ENCODE measurements around the gene TBL1X. TPM values are rescaled to one million over a fixed set of nuclear protein-coding genes. Genes with fewer than 3 reads are reported as not detected.

The TBL1X gene
- total and polyA plus RNA-seq, 2 donors (not counting 3 experiments of a cell fraction or from before 2014, with no cell fraction given), result 8.7 to 25.3 TPM

- TF ChIP-seq FOS (IDR thresholded peaks at IDR 0.05; ENCODE audit: borderline replicate concordance, insufficient read depth, low read length) (no peak), POLR2AphosphoS5 (IDR thresholded peaks at IDR 0.05; ENCODE audit: insufficient read depth, low read depth, low read length) (no peak), CTCF (IDR thresholded peaks at IDR 0.05; ENCODE audit: extremely low read depth in 1 of 2, insufficient read depth in 1 of 2, low read depth in 1 of 2, low read length in 2 of 2) (no peak), EZH2 (IDR thresholded peaks at IDR 0.05; ENCODE audit: borderline replicate concordance, low read depth, low read length, severe bottlenecking) (no peak), GATA2 (IDR thresholded peaks at IDR 0.05; ENCODE audit: insufficient read depth, insufficient read length, low read depth, low read length) (no peak), MAX (IDR thresholded peaks at IDR 0.05; ENCODE audit: insufficient read depth, insufficient read length) (no peak), POLR2A (IDR thresholded peaks at IDR 0.05; ENCODE audit: low read depth, low read length) (no peak), MYC (IDR thresholded peaks at IDR 0.05; ENCODE audit: low read depth, low read length) (no peak), JUN (IDR thresholded peaks at IDR 0.05; ENCODE audit: borderline replicate concordance, insufficient read depth, insufficient read length, low read depth) (no peak)
- H3K27me3 ChIP-seq (ENCODE audit: control insufficient read depth in 2 of 2, insufficient read depth in 2 of 2, low read length in 2 of 2), result no peaks in the 10 kb centered on the region
- H3K9me3 ChIP-seq (replicated peaks; ENCODE audit: control insufficient read depth, insufficient read depth, low read length), result no peaks in the 10 kb centered on the region
- H3K79me2 ChIP-seq (ENCODE audit: control insufficient read depth, insufficient read depth, low read length), result no peaks in the 10 kb centered on the region
- POLR2A ChIA-PET, result no interaction called here
- H3K4me3 ChIP-seq (replicated peaks in 1 of 3; ENCODE audit: insufficient read depth in 1 of 3, low read depth in 1 of 3, low read length in 3 of 3), result no peak overlapping the region
- CTCF ChIA-PET, result no interaction called here
- no TSS peak for BruUV-seq (replicated peaks)
- DNase-seq (ENCODE audit: low read depth, low spot score) (no peak), FAIRE-seq (no peak)
- no peak overlapping the region for H3K9ac ChIP-seq (replicated peaks; ENCODE audit: extremely low read depth, insufficient read depth, low read length)
- intact Hi-C loops (cut with micrococcal nuclease) (no loop called here), dilution Hi-C loops (cut with MboI; ENCODE audit: extremely low pct_ligation_motif_present, low sequenced_read_pairs) (no loop called here)
- no peak overlapping the region for H2AFZ ChIP-seq (ENCODE audit: low read depth, low read length)
- no peaks in the 10 kb centered on the region for H3K36me3 ChIP-seq (ENCODE audit: control insufficient read depth in 2 of 2, extremely low read depth in 1 of 2, insufficient read depth in 2 of 2, low read length in 2 of 2)
- H3K4me2 ChIP-seq (ENCODE audit: insufficient read depth, low read length), result no peak overlapping the region
- H3K9me1 ChIP-seq (replicated peaks; ENCODE audit: control insufficient read depth, extremely low read depth, insufficient read depth, low read length), result no peaks in the 10 kb centered on the region
- no peak overlapping the region for H3K27ac ChIP-seq (ENCODE audit: insufficient read depth, low read depth, low read length)
- no peaks in the 10 kb centered on the region for H3K4me1 ChIP-seq (ENCODE audit: control insufficient read depth, extremely low read depth, insufficient read depth, low read length)
- no peaks in the 10 kb centered on the region for H4K20me1 ChIP-seq (replicated peaks; ENCODE audit: control insufficient read depth, extremely low read depth, insufficient read depth, low read length)
These were observed 157.3 kb downstream of the TBL1X start for GRCh38 chrX:9622128-9622527.

Data from endothelial cell of umbilical vein (primary cell).